Hepatocyte (in vitro differentiated cells): ENCODE data around the gene PDIA3.

Experiments
- CTCF ChIP-seq: fragments of 200-600 bp; sonication (generic); IDR thresholded peaks from 2 replicates; pipeline ENCODE4 v1.5.1; 2016; ENCODE audit warnings: antibody characterized with exemption, mild to moderate bottlenecking; ENCODE audit not compliant: poor library complexity
- EZH2 ChIP-seq: fragments of 200-600 bp; sonication (generic); IDR thresholded peaks from 2 replicates; pipeline ENCODE4 v1.6.1; 2016; ENCODE audit warnings: antibody characterized with exemption, mild to moderate bottlenecking, borderline replicate concordance

DNA sequence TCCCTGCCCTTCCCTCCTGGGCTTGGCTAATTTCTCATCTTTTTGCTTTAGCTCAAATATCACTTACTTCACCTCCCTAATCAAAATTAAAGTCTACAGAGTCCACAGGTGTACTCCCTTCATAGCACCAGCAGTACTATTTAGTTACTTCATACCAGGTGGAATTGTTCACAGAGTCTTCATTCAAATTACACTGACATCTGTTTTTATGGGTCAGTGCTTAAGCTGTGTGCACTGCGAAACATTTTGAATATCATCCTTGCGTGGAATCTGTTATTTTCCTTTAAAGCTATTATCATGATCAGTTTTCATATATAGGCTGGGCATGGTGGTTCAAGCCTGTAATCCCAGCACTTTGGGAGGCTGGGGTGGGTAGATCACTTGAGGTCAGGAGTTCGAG lies 43.2 kb downstream of the PDIA3 start:
- TF ChIP-seq CTCF (no peak), EZH2 (no peak)
